A673 (cell line): Measurements from ENCODE around the gene RRP8.

ENCODE experiments used
- CTCF ChIP-seq: fragments of 300-800, 200-600 bp; sonication (generic); conservative IDR thresholded peaks from 2 replicates; pipeline ENCODE4 v1.5.1; 2017; ENCODE audit warnings: low read depth, mild to moderate bottlenecking, antibody characterized with exemption, low read length, moderate library complexity, mixed read lengths
- EZH2 ChIP-seq: fragments of 200-600 bp; sonication (generic); IDR thresholded peaks from 2 replicates; pipeline ENCODE4 v1.6.1; 2017; ENCODE audit warnings: borderline replicate concordance, low read depth, mild to moderate bottlenecking, mixed read lengths, antibody characterized with exemption, low read length; ENCODE audit not compliant: poor library complexity, severe bottlenecking

DNA sequence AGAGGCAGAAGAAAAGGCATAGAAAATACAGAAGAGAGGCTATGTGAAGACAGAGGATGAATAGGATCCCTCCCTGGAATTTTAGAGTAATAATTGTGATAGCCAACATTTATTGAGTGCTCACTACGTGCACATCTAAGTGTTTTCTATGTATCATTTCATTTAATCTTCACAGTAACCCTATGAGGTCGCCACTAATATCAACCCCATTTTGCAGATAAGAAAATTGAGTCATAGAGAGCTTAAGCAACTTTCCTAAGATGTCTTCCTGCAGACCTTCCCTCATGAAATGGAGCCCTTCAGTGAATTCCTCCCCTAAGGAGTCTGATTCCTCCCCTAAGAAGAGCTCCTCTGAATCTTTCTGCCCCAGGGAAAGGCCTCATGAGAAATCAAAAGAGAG lies 38.1 kb downstream of the RRP8 start:
- no peak for TF ChIP-seq CTCF
- no peak for TF ChIP-seq EZH2
